HUES64 (cell line): ENCODE data around the gene COL25A1.

Experiments used
- H3K27ac ChIP-seq: 2 replicates; pipeline ENCODE4 v1.7.0; 2013; ENCODE audit warnings: low read depth, low read length, inconsistent platforms
- H3K27me3 ChIP-seq: 2 replicates; pipeline ENCODE4 v1.6.1; 2013; ENCODE audit warnings: mild to moderate bottlenecking, low read length; ENCODE audit not compliant: insufficient read depth
- H3K36me3 ChIP-seq: 2 replicates; pipeline ENCODE4 v1.6.1; 2013; ENCODE audit warnings: mild to moderate bottlenecking, low read length; ENCODE audit not compliant: insufficient read depth
- H3K4me1 ChIP-seq: 2 replicates; pipeline ENCODE4 v1.6.1; 2013; ENCODE audit warnings: mild to moderate bottlenecking, low read length, moderate library complexity; ENCODE audit not compliant: insufficient read depth
- H3K4me3 ChIP-seq: 2 replicates; pipeline ENCODE4 v1.5.1; 2013; ENCODE audit warnings: mild to moderate bottlenecking, low read length, moderate library complexity
- H3K9ac ChIP-seq: 2 replicates; pipeline ENCODE4 v1.6.1; 2013; ENCODE audit warnings: mild to moderate bottlenecking, low read depth, low read length
- H3K9me3 ChIP-seq: 2 replicates; pipeline ENCODE4 v1.6.1; 2013; ENCODE audit warnings: low read depth, low read length; ENCODE audit not compliant: insufficient read depth
- WGBS: fragments of 150-250, 120-280 bp; methylation state at CpG from one replicate; pipeline ENCODE4 v1.1.7; 2013; ENCODE audit warnings: missing lambda C conversion rate; 5-methylcytosine and 5-hydroxymethylcytosine counted together

Gene COL25A1

DNA sequence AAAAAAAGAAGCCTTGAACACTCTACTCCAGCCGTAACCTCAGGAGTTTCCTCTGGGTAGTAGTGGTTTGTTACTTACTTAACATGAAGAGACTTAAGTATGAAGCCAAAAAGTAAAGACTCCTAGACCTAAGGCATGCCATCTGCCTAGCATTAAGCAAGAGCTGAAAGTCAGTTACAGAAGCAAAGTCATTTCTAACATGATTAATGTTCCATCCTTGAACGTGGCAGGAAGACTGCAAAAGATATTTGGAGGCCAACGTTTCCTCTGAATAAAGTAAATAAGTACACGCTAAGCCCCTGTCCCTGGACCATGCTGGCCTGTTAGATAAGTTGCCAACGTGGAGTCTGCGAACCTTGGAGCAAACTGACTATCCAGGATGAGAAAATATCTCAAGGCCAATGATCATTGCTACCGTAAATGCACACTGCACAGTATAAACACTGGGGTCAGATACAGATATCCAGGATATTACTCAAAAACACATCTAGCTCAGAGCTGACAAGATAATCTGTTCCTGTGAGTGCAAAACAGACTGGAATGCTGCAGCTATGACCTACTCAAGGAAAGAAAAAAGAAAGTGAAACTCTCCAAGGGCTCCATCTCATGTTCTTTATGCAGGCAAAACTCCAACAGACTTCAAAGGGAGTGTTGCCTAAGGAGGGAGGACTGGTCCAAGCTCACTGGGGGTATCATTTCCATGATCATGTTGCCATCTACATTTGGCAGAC is 255.8 kb downstream of the COL25A1 start:
- no peak overlapping the region for H3K4me3 ChIP-seq
- H3K9ac ChIP-seq, result no peak overlapping the region
- H3K4me1 ChIP-seq, result no peaks in the 10 kb centered on the region
- no peaks in the 10 kb centered on the region for H3K36me3 ChIP-seq
- H3K27me3 ChIP-seq, result no peaks in the 10 kb centered on the region
- H3K27ac ChIP-seq, result no peak overlapping the region
- 96% methylated on average over 7 of the region's 7 CpGs for WGBS
- no peaks in the 10 kb centered on the region for H3K9me3 ChIP-seq

DNA sequence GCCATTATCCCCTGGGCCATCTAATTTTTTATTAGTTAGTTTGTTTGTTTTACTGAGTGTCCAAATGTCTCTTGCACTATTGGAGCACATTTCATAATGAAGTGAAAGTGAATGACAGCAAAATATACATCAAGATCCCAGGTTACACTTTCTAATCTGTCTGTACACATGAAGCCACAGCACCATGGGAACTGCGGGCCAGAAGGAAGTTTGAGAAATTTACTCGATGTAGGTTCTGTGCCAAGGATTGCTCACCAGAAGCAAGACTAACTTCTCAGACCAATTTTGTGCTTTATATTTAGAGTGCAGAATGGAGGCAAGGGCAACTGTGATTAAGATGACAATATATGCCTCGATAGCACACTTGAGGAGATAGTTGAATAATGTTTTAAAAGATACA is 258.0 kb downstream of the COL25A1 start:
- H3K4me1 ChIP-seq, result no peaks in the 10 kb centered on the region
- no peak overlapping the region for H3K27ac ChIP-seq
- no peaks in the 10 kb centered on the region for H3K27me3 ChIP-seq
- H3K9ac ChIP-seq, result no peak overlapping the region
- H3K36me3 ChIP-seq, result no peaks in the 10 kb centered on the region
- 96% methylated on average over 2 of the region's 3 CpGs for WGBS
- H3K4me3 ChIP-seq, result no peak overlapping the region
- H3K9me3 ChIP-seq, result no peaks in the 10 kb centered on the region

DNA sequence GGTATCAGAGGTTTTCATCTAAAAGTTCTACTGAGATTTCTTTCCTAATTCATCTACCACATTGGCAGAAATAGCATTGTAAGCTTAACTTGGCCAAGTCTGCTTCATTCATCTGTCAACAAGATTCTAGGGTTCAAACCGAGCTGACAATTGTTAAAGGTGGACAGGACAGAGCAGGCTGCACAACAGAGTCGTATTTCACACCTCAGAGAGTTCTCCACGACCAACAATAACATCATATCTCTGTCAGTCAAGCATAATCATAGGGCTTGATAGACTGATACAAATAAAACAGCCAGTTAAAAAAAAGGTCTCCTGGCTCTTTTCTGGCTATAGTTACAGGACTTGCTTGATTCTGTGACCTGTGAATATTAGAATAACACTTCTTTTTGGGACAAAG is 259.2 kb downstream of the COL25A1 start:
- Histone ChIP-seq H3K36me3 (no peaks in the 10 kb centered on the region), H3K4me3 (no peak overlapping the region), H3K4me1 (no peaks in the 10 kb centered on the region), H3K27ac (no peak overlapping the region), H3K9ac (no peak overlapping the region), H3K27me3 (no peaks in the 10 kb centered on the region), H3K9me3 (no peaks in the 10 kb centered on the region)
- 84% methylated on average over 3 of the region's 3 CpGs for WGBS

DNA sequence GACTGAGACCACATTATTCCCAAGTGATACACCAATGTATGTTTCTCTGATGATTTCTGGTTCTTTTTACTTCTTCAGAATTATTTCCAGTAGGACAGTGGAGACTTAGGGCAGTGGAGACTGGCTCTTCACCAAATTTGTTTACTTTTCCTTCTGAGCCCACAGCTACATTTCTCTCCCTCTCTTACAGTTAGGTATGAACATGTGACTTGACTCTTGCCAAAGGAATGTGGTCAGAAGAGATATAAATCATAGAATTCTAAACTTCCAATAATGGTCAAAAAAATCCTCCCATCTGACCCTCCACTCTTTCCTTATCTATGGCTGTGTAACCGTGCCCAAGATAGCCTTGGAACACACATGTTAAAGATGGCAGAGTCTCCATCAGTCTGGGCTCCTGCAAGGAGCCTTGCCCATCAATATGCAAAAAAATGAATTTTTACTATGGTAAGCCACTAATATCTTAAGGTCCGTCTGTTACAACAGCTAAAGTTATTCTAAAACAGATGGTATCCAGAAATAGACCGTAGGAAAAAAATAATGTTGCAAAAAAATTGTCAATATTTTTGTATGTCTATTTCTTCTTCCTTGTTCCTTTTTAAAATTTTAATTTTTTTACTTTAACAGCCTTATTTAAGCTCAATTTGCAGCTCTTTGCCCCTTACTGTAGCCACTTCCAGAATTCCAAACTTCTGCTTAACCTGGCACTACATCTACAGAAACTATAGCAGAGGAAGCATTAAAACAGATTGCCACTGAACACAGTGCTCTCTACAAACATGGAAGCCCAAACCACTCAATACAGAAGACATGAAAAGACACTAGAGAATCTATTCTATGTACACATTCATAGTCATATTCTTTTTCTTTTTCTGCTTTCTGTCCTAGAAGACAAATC is 260.7 kb downstream of the COL25A1 start:
- Histone ChIP-seq H3K4me3 (no peak overlapping the region), H3K36me3 (no peaks in the 10 kb centered on the region), H3K9me3 (no peaks in the 10 kb centered on the region), H3K9ac (no peak overlapping the region), H3K4me1 (no peaks in the 10 kb centered on the region), H3K27me3 (no peaks in the 10 kb centered on the region), H3K27ac (no peak overlapping the region)
- 95% methylated on average over 1 of the region's 3 CpGs for WGBS

DNA sequence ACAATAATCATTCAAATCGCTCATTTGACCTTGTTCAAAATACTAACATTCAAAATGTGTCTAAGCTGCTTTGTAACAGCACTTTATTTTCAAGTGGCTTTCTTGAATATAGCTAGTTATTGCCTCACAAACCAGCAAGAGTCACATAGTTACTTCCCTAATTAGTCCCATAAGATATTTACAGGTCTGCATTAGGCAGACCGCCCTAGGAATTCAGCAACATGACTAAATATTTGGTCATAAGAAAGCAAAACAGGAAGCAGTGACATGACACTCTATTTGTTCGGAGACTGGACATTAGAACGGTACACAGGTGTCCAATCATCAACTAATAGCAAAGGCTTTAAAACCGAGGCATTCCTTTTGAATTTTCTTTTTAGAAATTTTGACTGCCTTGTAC is 262.0 kb downstream of the COL25A1 start:
- Histone ChIP-seq H3K9ac (no peak overlapping the region), H3K9me3 (no peaks in the 10 kb centered on the region), H3K27me3 (no peaks in the 10 kb centered on the region), H3K4me1 (no peaks in the 10 kb centered on the region), H3K4me3 (no peak overlapping the region), H3K36me3 (no peaks in the 10 kb centered on the region), H3K27ac (no peak overlapping the region)
- WGBS, result 94% methylated on average over 5 of the region's 5 CpGs

DNA sequence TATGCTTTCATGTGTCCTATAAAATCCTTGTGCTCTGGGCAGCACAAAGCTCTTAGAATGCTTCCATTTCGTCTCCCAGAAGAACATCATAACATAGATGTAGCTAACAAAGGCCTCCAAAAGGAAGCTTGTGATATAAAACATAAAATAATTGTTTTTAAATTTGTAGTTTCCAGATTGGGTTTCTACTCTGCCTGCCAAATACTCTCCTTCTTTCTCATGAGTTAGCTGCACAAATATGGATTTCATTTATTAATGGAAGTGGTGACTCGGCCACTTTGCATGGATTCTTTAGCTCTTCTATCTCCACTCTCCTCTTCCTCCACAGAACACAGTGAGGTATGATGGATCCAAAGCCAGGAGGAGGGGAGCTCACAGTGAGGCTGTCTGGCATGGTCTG is 265.4 kb downstream of the COL25A1 start:
- Histone ChIP-seq H3K27me3 (no peaks in the 10 kb centered on the region), H3K4me3 (no peak overlapping the region), H3K36me3 (no peaks in the 10 kb centered on the region), H3K9ac (no peak overlapping the region), H3K27ac (no peak overlapping the region), H3K4me1 (no peaks in the 10 kb centered on the region), H3K9me3 (no peaks in the 10 kb centered on the region)
- WGBS, result 90% methylated on average over 1 of the region's 2 CpGs

DNA sequence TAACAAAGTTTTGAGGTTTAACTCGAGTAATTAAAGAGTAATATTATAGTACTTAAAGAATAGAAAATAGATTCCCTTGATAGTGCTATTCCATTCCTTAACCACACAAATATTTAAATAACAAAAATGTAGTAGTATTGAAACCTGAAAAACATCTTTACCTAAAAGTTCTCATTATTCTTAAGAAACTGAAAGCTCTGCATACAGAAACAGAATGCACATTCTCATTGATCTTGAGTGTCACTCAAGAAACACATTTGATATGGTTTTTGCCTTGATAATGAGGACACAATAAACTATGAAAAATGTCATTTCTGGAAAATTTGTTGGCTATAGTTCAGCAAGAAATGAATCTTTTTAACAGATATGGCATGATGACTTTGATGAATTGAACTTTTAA is 268.5 kb downstream of the COL25A1 start:
- WGBS, result no CpG with 5 or more reads among the region's 1 CpG
- no peak overlapping the region for H3K27ac ChIP-seq
- H3K27me3 ChIP-seq, result no peaks in the 10 kb centered on the region
- no peak overlapping the region for H3K9ac ChIP-seq
- no peaks in the 10 kb centered on the region for H3K36me3 ChIP-seq
- H3K4me1 ChIP-seq, result no peaks in the 10 kb centered on the region
- H3K9me3 ChIP-seq, result no peaks in the 10 kb centered on the region
- no peak overlapping the region for H3K4me3 ChIP-seq

DNA sequence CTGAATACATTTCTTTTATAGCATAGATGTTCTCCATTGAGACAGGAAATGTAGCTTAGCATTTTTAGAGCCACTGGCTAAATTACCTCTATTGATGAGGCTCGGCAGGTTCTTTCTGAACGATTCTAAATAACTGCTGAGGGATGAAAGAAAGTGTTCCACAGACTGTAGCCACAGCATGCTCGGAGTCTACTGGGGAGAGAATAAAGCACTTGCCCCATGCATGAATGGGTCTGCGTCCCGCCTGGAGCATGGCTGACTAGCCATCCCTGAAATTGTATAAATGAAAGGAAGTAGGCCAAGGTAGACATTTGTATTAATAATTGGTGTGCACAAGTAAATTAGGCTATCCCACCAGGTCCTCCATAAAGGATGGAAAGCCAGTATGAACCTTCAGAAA is 269.8 kb downstream of the COL25A1 start:
- Histone ChIP-seq H3K36me3 (no peaks in the 10 kb centered on the region), H3K9ac (no peak overlapping the region), H3K4me3 (no peak overlapping the region), H3K4me1 (no peaks in the 10 kb centered on the region), H3K27ac (no peak overlapping the region), H3K9me3 (no peaks in the 10 kb centered on the region), H3K27me3 (no peaks in the 10 kb centered on the region)
- WGBS, result 89% methylated on average over 5 of the region's 5 CpGs

DNA sequence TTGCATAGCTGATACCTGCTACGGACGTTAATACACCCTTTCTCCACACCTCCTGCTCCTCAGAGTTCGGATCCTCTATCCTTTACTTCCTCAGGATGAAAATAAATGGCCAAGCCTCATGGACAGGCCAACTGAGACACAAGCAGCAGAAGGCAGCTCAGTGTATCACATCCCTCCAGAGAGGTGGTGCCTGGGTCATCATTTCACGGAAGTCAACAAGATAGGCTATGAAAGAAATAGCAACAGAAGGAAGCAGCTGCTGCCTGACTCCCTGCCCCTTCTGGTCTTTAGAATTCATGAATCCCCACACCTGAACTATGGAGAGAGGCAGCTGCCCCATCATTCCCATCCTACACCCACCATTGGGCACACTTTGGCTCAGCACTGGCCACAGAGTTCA is 272.5 kb downstream of the COL25A1 start:
- Histone ChIP-seq H3K27ac (no peak overlapping the region), H3K36me3 (no peaks in the 10 kb centered on the region), H3K4me3 (no peak overlapping the region), H3K9me3 (no peaks in the 10 kb centered on the region), H3K4me1 (no peaks in the 10 kb centered on the region), H3K9ac (no peak overlapping the region), H3K27me3 (no peaks in the 10 kb centered on the region)
- 92% methylated on average over 4 of the region's 4 CpGs for WGBS

DNA sequence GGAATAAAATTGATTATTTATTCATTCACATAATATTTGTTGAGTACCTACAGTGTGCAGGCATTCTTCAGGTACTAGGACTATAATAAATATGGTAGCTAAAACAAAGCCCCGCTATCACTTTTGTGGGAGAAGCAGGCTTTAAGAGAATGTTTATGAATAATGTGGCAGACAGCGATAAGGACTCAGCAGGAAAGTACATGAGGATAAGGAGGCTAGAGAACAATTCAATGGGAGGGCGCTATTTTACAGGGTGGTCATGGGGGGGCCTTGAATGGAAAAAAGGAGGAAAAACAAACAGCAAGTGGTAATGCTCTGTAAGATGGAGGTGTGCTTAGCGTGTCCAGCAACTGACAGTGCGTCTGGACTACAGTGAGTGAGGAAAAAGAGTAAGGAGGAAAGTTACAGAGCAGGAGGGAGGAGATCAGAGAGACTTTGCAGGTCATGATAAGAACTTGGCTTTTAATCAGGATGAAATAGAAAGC is 275.4 kb downstream of the COL25A1 start:
- H3K9me3 ChIP-seq, result peaks cover 5% of the 10 kb centered on the region
- H3K9ac ChIP-seq, result no peak overlapping the region
- no peaks in the 10 kb centered on the region for H3K4me1 ChIP-seq
- H3K27ac ChIP-seq, result no peak overlapping the region
- H3K27me3 ChIP-seq, result no peaks in the 10 kb centered on the region
- no peaks in the 10 kb centered on the region for H3K36me3 ChIP-seq
- H3K4me3 ChIP-seq, result no peak overlapping the region
- 88% methylated on average over 5 of the region's 5 CpGs for WGBS

DNA sequence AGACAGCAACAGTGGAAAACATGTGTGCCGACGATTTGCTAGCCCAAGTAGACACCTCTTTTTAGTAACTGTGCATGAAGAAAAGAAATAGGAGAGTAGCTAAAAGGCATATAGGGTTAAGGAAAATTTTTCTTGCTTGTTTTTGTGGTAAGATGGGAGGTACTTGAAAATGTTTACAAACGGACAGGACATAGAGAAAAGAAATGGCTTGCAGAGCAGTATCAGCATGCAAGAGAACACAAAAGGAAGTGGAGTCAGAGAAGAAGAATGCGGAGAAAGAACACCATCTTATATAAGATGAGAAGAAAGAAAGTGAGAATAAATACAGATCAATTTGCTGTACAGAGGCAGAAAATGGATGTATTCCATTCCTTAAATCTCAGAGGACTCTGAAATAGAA is 275.9 kb downstream of the COL25A1 start:
- H3K4me3 ChIP-seq, result no peak overlapping the region
- H3K27ac ChIP-seq, result no peak overlapping the region
- no peaks in the 10 kb centered on the region for H3K36me3 ChIP-seq
- no peaks in the 10 kb centered on the region for H3K27me3 ChIP-seq
- WGBS, result 90% methylated on average over 4 of the region's 4 CpGs
- peaks cover 9% of the 10 kb centered on the region for H3K9me3 ChIP-seq
- no peak overlapping the region for H3K9ac ChIP-seq
- no peaks in the 10 kb centered on the region for H3K4me1 ChIP-seq
